NCI-H1092 (cell line): Measurements from ENCODE around the gene ATAD2B.
"Not testable (repeated sequence)": the region's sequence is repeated elsewhere in the genome, so short reads cannot be mapped to it uniquely, and the experiment has no call there.

Experiments
- DNase-seq: peaks from one replicate; lab custom pipeline; 2025; lab: John Stamatoyannopoulos, UW

ATAD2B gene

DNA sequence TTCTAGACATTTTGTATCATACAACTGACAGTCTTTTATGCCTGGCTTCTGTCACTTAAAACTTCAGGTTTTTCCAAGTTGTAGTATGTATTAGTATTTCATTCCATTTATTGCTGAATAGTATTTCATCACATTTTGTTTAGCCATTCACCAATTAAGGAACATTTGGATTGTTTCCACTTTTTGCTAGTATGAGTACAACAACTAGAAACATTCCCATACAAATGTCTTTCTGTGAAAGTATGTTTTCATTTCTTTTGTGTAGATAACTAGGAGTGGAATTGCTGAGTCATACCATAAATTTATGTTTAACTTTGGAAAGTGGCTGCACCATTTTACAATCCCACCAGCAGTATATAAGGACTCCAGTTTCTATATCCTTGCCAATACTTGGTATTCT, 135.9 kb downstream of the ATAD2B start:
- DNase-seq, result no peak

- no peak for DNase-seq
Measured at GRCh38 chr2:23789012-23789411, 137.9 kb downstream of the ATAD2B start.

- no peak for DNase-seq
Measured at GRCh38 chr2:23788100-23788499, 138.8 kb downstream of the ATAD2B start.

DNA sequence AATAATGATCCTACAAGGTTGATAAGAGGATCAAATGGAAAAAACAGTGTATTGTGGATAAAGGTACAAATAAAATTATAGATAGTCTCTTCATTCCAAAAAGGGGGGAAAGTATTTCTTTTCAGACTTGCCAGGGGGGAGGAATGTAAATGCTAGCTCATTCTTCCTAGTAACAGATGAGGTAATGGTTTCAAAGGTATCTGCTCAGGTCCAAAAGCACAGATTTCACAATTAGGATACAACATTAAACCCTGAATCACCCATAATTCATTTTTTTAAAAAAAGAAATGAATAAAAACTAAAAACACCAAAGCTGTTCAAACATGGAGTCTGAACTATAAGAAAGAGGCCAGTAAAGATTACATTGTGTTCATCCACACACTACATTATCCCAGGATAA, 142.0 kb downstream of the ATAD2B start:
- DNase-seq, result no peak

DNA sequence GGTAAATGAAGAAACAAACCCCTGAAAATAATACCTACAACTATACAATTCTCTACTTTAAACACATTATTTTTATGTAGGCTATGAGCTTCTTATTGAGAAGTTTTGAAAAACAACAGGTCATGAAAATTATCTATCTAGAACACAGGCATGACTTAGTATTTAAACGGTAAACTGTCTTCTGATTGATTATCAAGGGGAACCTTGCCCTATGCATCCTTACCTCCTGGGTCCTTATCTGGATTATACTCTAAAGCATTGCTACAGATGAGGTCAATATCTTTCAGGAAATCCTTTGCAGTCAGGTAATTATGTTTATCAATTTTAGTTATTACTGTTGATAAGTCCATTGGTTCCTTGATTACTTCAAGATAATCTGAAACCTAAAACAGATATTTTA, 144.3 kb downstream of the ATAD2B start:
- no peak for DNase-seq

GRCh38 chr2:23782126-23782525, 144.8 kb downstream of the ATAD2B start:
- DNase-seq, result no peak

DNA sequence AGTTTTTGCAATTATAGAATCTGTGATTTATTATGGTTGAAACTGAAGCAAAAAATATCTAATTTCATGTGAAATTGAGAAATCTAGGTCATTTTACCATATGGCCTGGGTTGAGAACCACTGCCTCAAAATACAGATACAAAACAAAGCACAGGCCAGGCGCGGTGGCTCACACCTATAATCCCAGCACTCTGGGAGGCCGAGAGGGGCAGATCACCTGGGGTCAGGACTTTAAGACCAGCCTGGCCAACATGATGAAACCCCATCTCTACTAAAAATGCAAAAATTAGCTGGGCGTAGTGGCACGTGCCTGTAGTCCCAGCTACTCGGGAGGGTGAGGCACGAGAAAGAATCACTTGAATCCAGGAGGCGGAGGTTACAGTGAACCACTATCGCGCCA, 146.5 kb downstream of the ATAD2B start:
- DNase-seq, result not testable (repeated sequence)

GRCh38 chr2:23777826-23778225, 149.1 kb downstream of the ATAD2B start:
- no peak for DNase-seq

DNA sequence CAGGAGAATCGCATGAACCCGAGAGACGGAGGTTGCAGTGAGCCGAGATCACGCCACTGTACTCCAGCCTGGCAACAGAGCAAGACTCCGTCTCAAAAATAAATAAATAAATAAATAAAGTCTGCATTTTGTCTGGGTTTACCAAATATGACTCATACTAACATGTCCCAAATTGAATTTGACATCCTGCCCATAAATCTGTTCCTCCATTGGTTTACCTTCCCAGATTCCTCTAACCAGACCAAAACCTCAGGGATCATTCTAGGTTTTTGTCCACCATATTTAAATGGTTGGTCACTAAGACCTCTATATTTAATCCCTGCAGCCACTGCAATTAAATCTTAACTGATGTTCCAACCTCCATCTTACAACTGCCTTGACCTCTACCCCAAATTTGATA, 150.9 kb downstream of the ATAD2B start:
- DNase-seq, result no peak

DNA sequence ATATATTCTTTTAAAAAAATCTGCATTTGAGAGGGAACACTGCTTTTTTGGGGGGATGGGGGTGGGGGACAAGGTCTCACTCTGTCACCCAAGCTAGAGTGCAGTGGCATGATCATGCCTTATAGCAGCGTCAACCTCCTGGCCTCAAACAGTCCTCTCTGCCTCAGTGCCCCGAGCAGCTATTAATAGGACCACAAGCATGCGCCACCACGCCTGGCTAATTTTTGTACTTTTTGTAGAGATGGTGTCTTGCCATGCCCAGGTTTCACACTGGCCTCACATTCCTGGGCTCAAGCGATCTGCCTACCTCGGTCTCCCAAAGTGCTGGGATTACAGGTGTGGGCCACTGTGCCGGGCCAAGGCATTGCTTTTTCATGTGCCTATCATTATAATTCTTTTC, 154.2 kb downstream of the ATAD2B start:
- DNase-seq, result no peak

DNA sequence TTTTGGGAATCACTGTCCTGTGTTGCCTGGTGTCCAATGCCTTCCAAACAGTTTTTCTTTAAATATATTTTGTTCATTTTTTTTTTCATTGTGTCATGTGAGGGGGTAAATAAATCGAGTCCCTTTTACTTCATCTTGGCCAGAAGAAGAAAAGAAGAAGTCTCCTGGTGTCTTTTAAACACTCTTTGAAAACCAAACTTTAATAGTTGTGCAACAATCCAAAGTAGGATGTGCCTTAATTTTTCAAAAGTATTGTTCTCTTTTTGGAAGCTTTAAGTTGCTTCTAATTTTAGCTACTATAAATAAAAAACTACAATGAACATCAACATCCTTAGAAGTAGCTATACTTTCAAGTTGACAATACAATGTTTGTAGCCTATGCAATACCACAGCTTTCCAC, 154.9 kb downstream of the ATAD2B start:
- no peak for DNase-seq

- DNase-seq, result no peak
Measured at GRCh38 chr2:23769364-23769763, 157.6 kb downstream of the ATAD2B start.

DNA sequence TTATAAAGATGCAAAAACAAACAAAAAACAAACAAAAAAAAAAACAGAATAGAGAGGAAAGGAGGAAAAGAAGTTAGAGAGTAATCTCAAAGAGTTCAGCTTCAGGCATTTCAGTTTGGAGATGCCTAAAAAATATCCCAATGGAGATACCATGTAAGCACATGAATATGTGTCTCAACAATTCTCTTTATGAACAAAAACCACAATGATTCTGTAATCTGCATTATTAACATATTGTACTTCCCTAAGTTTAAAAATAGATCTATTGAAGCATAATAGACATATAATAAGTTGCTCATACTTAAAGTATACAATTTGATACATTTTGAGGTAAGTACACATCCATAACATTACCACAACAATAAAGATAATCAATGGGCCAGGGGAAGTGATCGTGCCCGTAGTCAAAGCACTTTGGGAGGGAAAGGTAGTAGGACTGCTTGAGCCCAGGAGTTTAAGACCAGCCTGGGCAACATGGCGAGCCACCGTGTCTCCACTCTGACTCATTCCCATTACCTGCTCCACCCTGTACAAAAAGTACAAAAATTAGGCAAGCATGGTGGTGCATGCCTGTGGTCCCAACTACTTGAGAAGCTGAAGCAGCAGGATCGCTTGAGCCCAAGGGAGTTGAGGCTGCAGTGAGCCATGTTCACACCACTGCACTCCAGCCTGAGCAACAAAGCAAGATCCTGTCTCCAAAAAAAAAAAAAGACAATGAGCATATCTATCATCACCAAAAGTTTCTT, 158.9 kb downstream of the ATAD2B start:
- DNase-seq, result no peak

GRCh38 chr2:23762141-23762540, 164.8 kb downstream of the ATAD2B start:
- no peak for DNase-seq

DNA sequence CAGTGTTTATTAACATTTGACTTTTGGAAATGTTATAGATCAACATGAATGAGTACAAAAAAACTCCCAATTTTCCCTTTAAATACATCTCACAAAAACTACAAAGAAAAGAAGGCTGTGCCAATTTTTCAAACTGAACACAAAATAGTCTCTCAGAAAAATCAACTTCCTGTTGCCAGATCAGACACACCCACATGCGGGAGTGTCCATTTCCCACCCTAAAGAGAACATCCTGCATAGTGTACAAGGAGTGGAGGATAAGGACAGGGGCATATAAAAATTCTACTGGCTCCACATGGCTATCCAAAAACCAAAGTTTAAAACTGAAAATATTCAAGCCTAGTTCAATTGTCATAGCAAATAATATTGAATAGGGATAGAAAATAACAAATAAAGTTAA, 165.3 kb downstream of the ATAD2B start:
- DNase-seq, result no peak

GRCh38 chr2:23760736-23761135, 166.2 kb downstream of the ATAD2B start:
- DNase-seq, result no peak

DNA sequence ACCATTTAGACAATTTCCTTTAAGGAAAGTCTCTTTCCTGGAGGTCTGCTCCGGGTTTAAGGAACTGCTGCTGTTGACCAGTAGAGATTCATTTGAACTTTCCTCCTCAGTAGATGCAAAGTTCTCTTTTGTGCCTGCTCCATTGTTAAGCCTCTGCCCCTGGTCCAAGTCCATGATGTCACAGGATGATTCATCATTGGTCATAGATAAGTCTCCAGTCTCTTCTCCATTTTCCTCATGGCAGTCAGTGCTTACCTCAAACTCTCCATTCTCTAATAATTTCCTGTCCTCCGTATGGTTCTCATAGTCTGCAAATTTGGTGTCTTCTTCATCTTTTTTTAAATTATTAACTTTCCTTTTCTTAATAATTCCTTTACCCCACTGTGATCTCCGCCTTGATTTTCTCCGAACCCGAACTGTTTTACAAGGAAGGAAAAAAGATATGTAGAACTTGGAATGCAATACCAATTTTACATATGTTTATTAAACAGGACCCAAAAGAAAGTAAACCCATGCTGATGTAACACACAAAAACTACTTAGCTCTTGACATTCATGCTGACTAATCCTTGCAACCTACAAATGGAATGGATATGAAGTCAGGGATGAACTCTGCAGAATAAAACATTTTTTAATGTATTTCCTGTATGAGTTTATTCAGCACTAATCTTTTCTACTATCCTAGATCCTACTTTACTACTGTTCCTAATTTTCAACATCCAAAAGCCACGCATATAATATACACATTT, 169.1 kb downstream of the ATAD2B start:
- DNase-seq, result no peak

DNA sequence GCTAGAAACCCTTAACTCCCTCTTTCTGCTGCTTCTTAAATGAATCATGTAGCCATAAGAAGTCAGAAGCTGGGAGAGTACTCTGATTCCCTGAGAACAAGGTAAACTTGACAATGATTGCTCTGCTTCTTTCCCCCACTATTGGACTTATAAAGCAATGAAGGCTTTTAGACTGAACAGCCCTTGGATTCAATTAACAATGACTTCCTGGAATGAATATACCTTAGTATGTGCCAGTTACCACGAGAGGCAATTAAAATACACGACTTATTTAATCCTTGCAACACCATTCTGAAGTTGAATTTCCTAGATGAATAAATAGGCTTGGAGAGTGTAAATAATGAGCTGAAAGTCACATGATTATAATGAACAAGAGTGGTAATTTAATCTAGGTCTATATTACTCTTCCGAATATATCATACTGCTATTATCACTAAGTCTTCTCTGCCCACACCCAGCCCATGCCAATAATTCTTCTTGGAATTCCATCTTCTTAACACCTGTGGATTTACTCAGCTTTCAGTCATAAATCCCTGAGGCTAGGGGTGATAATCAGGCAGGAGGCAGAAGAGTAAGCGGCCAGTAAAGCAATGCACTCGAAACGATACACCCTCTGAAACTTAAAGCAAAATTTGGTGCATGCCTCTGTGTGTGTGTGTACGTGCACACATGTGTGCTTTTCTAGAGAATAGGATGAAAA, 170.2 kb downstream of the ATAD2B start:
- DNase-seq, result no peak

GRCh38 chr2:23754970-23755369, 172.0 kb downstream of the ATAD2B start:
- DNase-seq, result no peak

DNA sequence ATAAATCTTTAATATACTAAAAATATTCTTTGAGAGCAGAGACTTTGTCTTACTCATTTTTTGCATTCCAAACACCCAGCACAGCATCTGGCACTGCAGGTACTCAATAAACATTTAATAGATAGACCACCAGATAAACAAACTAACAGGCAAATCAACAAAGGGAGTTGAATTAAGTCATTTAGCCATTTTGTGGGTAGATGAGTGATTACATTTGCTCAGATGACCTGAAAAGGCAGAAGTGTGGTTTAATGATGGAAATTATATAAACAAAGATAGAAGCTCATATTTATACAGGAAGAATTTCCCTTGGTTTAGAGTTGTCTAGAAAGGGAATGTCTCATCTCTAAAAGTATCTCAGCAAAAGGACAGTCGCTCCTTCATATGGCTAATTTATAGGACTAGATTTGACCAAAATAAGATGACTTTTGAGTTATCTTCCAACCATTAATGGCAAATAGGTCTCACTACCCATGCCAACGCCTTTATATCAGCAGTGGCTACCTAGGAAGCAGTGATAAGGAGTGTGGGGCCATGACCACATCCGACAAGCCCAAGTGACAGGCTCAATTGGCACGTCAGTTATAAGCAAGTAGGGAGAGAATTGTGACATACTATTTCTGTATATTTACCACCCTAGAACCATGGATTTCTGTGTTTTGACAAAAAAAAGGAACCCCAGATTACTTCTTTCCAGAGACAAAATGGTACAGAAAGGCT, 173.5 kb downstream of the ATAD2B start:
- DNase-seq, result no peak

DNA sequence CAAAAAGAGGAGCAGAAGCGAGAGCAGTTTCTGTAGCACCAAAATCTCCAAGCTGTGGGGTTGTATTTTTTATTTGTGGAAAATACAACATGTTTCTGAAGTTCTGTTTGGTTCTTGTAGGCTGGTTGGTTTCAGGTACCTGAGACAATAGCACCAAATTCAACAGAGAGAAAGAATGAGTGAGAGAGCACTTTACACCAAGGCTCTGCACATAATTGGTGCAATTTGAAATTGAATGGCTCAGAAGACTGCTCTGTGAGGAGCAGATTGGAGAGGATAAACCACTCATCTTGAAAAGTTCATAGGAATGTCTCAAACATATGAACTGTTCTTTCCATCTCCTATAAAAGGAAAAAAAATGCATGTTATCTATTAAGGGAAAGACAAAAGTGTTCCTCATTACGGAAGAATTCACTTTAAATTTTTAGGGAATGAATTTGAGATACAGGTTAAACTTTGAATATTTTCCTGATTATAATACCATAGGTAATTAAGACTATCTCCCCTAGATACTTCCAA, 175.1 kb downstream of the ATAD2B start:
- no peak for DNase-seq
